GM10248 (cell line): Measurements from ENCODE around the gene TPM3.

Experiments
- CTCF ChIA-PET: fragments of 300-600 bp; sonication (Branson Sonifier 250); formaldehyde crosslinking; extraction: SDS; loops from one replicate; lab custom pipeline; 2021; ENCODE audit warnings: antibody characterized with exemption; lab: Yijun Ruan, JAX
- POLR2A ChIA-PET: fragments of 350-650 bp; sonication (Branson Sonifier 250); formaldehyde crosslinking; extraction: SDS; loops from one replicate; lab custom pipeline; 2020; ENCODE audit warnings: antibody characterized with exemption; lab: Yijun Ruan, JAX
- DNase-seq: peaks from one replicate; pipeline ENCODE4 v3.0.0; 2012; ENCODE audit errors: extremely low spot score
- TF ChIP-seq, protein P1 (sequence below): IDR thresholded peaks from 2 replicates; pipeline ENCODE4 v1.5.1; 2012; ENCODE audit warnings: mild to moderate bottlenecking, low read depth; ENCODE audit errors: extremely low read depth, missing control alignments, control extremely low read depth

Gene TPM3

GRCh38 chr1:154225370-154225769 is 33.5 kb upstream of the TPM3 start:
- DNase-seq, result no peak
- ChIA-PET POLR2A (no interaction called here), CTCF (interaction anchor here (1.6 to 3.4 kb wide), 2 partner anchors 19 to 26 kb away, joined by 3 to 11 read pairs; no protein-coding TSS in a partner anchor)
- TF ChIP-seq, protein P1, sequence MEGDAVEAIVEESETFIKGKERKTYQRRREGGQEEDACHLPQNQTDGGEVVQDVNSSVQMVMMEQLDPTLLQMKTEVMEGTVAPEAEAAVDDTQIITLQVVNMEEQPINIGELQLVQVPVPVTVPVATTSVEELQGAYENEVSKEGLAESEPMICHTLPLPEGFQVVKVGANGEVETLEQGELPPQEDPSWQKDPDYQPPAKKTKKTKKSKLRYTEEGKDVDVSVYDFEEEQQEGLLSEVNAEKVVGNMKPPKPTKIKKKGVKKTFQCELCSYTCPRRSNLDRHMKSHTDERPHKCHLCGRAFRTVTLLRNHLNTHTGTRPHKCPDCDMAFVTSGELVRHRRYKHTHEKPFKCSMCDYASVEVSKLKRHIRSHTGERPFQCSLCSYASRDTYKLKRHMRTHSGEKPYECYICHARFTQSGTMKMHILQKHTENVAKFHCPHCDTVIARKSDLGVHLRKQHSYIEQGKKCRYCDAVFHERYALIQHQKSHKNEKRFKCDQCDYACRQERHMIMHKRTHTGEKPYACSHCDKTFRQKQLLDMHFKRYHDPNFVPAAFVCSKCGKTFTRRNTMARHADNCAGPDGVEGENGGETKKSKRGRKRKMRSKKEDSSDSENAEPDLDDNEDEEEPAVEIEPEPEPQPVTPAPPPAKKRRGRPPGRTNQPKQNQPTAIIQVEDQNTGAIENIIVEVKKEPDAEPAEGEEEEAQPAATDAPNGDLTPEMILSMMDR, result no peak

DNA sequence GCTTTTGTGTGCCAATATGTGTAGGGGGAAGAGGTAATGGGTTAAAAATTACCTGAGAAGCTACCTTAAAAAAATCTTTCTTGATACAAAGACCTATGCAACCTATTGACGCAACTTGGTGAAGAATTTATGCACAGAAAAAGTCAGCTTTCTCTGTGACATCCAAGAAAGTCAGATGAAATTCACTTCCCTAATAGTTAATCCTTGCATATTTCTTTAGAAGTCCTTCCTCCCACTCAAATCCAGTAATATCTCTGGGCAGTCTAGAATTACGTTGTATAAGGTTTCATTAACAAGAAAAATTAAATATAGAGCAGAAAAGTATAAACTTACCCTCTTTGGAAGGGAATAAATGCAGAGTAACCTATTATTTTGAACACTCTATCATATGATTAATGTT is 31.7 kb upstream of the TPM3 start:
- CTCF ChIA-PET, result interaction anchor here (0.9 to 3.4 kb wide), 3 partner anchors 15 to 46 kb away, joined by 3 to 11 read pairs (median 4); no protein-coding TSS in a partner anchor
- no peak for DNase-seq
- TF ChIP-seq, protein P1, result no peak
- POLR2A ChIA-PET, result interaction anchor here (1.2 kb wide), 1 partner anchor 41 kb away, joined by 3 read pairs; no protein-coding TSS in a partner anchor

GRCh38 chr1:154222918-154223317 is 31.0 kb upstream of the TPM3 start:
- TF ChIP-seq, protein P1, result no peak
- DNase-seq, result no peak
- ChIA-PET CTCF (interaction anchor here (0.9 to 3.4 kb wide), 4 partner anchors 16 to 50 kb away, joined by 3 to 11 read pairs (median 4); no protein-coding TSS in a partner anchor), POLR2A (interaction anchor here (1.2 to 1.5 kb wide), 2 partner anchors 28 to 41 kb away, joined by 3 read pairs; no protein-coding TSS in a partner anchor)

DNA sequence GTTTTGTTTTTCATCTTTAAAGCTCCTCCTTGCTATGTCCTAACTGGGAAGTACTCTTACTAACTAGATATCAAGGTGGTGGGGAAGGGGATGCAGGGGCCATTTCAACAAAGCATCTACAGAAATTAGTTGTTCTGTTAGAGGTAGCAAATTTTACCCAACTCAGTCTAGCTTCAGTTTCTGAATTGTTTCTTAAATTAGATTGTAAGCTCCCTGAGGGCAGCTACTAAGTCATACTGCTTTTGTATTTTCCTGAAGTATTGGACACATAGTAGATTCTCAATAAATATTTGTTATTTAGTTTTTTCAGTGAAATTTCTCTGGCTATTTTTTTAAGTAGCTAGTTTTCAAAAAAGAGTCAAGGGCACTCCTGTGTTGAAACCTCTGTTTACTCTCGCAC is 30.6 kb upstream of the TPM3 start:
- CTCF ChIA-PET, result interaction anchor here (1.3 to 3.4 kb wide), 3 partner anchors 23 to 50 kb away, joined by 3 to 11 read pairs (median 4); no protein-coding TSS in a partner anchor
- no peak for DNase-seq
- POLR2A ChIA-PET, result interaction anchor here (1.2 to 1.5 kb wide), 2 partner anchors 27 to 40 kb away, joined by 3 read pairs; no protein-coding TSS in a partner anchor
- TF ChIP-seq, protein P1, result no peak

GRCh38 chr1:154221278-154222001 is 29.5 kb upstream of the TPM3 start:
- TF ChIP-seq, protein P1, result no peak
- ChIA-PET POLR2A (interaction anchor here (0.5 to 1.5 kb wide), 7 partner anchors 26 to 1690 kb away, joined by 3 to 4 read pairs (median 3); partner anchors contain the start of genes RIT1 and RPS27), CTCF (interaction anchor here (1.3 to 2.3 kb wide), 4 partner anchors 21 to 51 kb away, joined by 3 to 8 read pairs (median 4); no protein-coding TSS in a partner anchor)
- peak; percentile 69 for DNase-seq

DNA sequence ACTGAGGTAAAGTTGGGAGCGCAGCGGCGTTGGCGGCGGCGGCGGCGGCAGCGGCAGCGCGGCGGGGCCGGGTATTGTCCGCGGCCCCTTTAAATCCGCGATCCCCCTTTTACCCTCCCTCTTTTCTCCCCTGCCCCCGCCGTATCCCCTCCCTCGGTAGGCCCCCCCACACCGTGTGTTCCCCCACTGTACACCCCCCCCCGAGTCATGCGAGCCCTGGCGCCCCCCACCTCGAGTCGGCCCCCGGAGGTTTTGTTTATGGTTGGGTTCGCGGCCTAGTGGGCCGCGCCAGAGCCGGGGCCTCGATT is 29.0 kb upstream of the TPM3 start:
- ChIA-PET CTCF (interaction anchor here (1.1 to 2.3 kb wide), 3 partner anchors 21 to 51 kb away, joined by 3 to 8 read pairs (median 4); no protein-coding TSS in a partner anchor), POLR2A (interaction anchor here (0.5 to 1.3 kb wide), 8 partner anchors 10 to 231 kb away, joined by 3 to 7 read pairs (median 4); partner anchors contain the start of gene RPS27)
- DNase-seq, result no peak
- TF ChIP-seq, protein P1, result no peak
